Measurements from ENCODE around the gene CBARP.

CBARP gene

GRCh38 chr19:1235625-1236538 is 1.9 kb downstream of the CBARP start:
- no peak for TF ChIP-seq CTCF (conservative IDR thresholded peaks at IDR 0.05; ENCODE audit: control insufficient read depth, insufficient read depth, low read depth, low read length)
- H3K4me3 ChIP-seq (ENCODE audit: control insufficient read depth, low read depth, low read length) = peak overlapping the region; percentile 40
- peak; percentile 44 for DNase-seq (ENCODE audit: low read depth)

- H3K4me3 ChIP-seq (ENCODE audit: control insufficient read depth, low read depth, low read length) = no peak overlapping the region
- no peak for DNase-seq (ENCODE audit: low read depth)
- no peak for TF ChIP-seq CTCF (conservative IDR thresholded peaks at IDR 0.05; ENCODE audit: control insufficient read depth, insufficient read depth, low read depth, low read length)
Observed at GRCh38 chr19:1234955-1235380, 2.8 kb downstream of the CBARP start.

- no peak for TF ChIP-seq CTCF (conservative IDR thresholded peaks at IDR 0.05; ENCODE audit: control insufficient read depth, insufficient read depth, low read depth, low read length)
- no peak overlapping the region for H3K4me3 ChIP-seq (ENCODE audit: control insufficient read depth, low read depth, low read length)
- DNase-seq (ENCODE audit: low read depth) = no peak
Observed at GRCh38 chr19:1234051-1234954, 3.5 kb downstream of the CBARP start.

GRCh38 chr19:1233115-1233667 is 4.6 kb downstream of the CBARP start:
- no peak overlapping the region for H3K4me3 ChIP-seq (ENCODE audit: control insufficient read depth, low read depth, low read length)
- TF ChIP-seq CTCF (conservative IDR thresholded peaks at IDR 0.05; ENCODE audit: control insufficient read depth, insufficient read depth, low read depth, low read length) = no peak

GRCh38 chr19:1232652-1233072 is 5.1 kb downstream of the CBARP start:
- peak; percentile 77 for DNase-seq (ENCODE audit: low read depth)
- TF ChIP-seq CTCF (conservative IDR thresholded peaks at IDR 0.05; ENCODE audit: control insufficient read depth, insufficient read depth, low read depth, low read length) = no peak
- no peak overlapping the region for H3K4me3 ChIP-seq (ENCODE audit: control insufficient read depth, low read depth, low read length)

More at GRCh38 chr19:1233115-1233667, 4.6 kb downstream of the CBARP start:
- no peak for DNase-seq (ENCODE audit: low read depth)

All from fibroblast of mammary gland (primary cell).